ENCODE results near the gene APOA4. TPM values are rescaled to one million over a fixed set of nuclear protein-coding genes. Genes with fewer than 3 reads are reported as not detected.

APOA4 gene
- total RNA-seq, 1 experiment from 2014 or later, result not detected

DNA sequence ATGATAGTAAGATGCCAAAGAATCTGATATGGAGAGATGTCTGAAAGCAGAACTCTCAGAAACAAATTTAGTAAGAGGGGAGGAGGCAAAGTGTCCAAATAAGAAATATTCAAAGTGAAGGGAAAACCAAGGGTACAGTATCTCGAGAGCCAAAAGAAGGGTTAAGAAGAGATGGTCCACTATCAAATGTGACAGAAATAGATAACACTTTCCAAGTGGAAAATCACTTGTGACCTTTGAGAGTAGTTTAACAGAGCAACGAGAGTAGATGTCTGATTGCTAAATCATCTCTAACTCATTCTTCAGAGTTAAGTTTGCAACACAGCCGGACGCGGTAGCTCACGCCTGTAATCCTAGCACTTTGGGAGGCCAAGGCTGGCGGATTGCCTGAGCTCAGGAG lies 46.0 kb downstream of the APOA4 start:
- no peak overlapping the region for H3K27ac ChIP-seq (ENCODE audit: low read length)

DNA sequence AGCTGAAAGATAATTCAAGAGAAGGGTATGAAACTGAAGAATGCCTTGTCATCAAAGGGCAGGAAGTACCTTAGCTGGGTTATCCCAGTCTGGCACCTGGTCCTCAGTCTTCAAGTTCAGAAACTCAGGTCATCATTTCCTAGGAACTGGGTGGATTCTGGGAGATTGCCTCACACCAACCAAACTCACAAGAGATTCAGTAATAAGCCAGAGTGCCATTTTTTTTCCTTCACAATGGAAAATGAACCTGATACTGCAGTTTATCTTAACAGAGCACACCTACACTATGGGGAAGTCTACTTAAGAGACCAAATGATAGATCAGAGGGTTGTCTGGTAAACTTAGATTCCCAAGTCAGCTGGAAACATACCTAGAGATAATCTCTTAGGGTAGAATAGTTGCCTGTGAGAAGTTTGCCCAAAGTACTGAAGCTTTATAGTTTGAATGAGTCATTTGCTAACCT lies 46.6 kb downstream of the APOA4 start:
- no peaks in the 10 kb centered on the region for H3K27me3 ChIP-seq (ENCODE audit: low read length)
- peaks cover 10% of the 10 kb centered on the region for H3K79me2 ChIP-seq (ENCODE audit: low read length)
- H3K36me3 ChIP-seq (ENCODE audit: insufficient read depth, low read length), result peaks cover 5% of the 10 kb centered on the region; the same call in 1 of the 2 replicates
- H3K4me1 ChIP-seq (ENCODE audit: low read length), result peaks cover 24% of the 10 kb centered on the region
- H4K20me1 ChIP-seq (ENCODE audit: insufficient read depth, low read depth, low read length), result no peaks in the 10 kb centered on the region
- no peak overlapping the region for H2AFZ ChIP-seq (ENCODE audit: low read length)
- no peaks in the 10 kb centered on the region for H3K9me2 ChIP-seq (replicated peaks; ENCODE audit: insufficient read depth, low read length)
- H3K9ac ChIP-seq (ENCODE audit: low read length), result no peak overlapping the region
- DNase-seq, result no peak
- H3K9me3 ChIP-seq (ENCODE audit: low read length), result no peaks in the 10 kb centered on the region
- no peak overlapping the region for H3K27ac ChIP-seq (ENCODE audit: low read length)
- H3K4me3 ChIP-seq (ENCODE audit: low read length), result no peak overlapping the region
- H3K4me2 ChIP-seq (ENCODE audit: low read depth, low read length, poor library complexity, severe bottlenecking), result no peak overlapping the region

More for the DNA sequence above, 46.0 kb downstream of the APOA4 start:
- peaks cover 19% of the 10 kb centered on the region for H3K4me1 ChIP-seq (ENCODE audit: low read length)
- no peak for DNase-seq
- H2AFZ ChIP-seq (ENCODE audit: low read length), result no peak overlapping the region
- H4K20me1 ChIP-seq (ENCODE audit: insufficient read depth, low read depth, low read length), result no peaks in the 10 kb centered on the region
- H3K9ac ChIP-seq (ENCODE audit: low read length), result no peak overlapping the region
- H3K4me2 ChIP-seq (ENCODE audit: low read depth, low read length, poor library complexity, severe bottlenecking), result no peak overlapping the region
- H3K4me3 ChIP-seq (ENCODE audit: low read length), result no peak overlapping the region
- H3K36me3 ChIP-seq (ENCODE audit: insufficient read depth, low read length), result peaks cover 5% of the 10 kb centered on the region; the same call in 1 of the 2 replicates
- H3K27me3 ChIP-seq (ENCODE audit: low read length), result no peaks in the 10 kb centered on the region
- H3K9me3 ChIP-seq (ENCODE audit: low read length), result no peaks in the 10 kb centered on the region
- no peaks in the 10 kb centered on the region for H3K9me2 ChIP-seq (replicated peaks; ENCODE audit: insufficient read depth, low read length)
- peaks cover 5% of the 10 kb centered on the region for H3K79me2 ChIP-seq (ENCODE audit: low read length)

DNA sequence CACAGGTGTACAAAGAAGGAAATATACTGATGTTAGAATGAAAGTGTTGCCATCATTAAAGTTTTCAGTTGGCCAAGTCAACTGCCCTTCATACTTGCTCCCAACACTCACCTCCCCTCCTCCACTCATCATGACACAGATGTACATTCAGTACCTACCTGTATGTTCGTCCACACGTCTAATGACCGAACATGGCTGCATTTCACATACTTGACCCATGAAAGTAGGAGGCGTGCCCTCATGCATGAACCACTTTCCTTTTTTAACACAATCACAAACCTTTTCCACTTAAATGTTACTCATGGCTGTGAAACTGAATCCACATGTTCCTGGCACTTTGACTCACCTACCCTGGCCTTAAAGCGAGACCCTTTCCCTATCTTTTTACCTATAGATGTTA lies 47.1 kb downstream of the APOA4 start:
- no peaks in the 10 kb centered on the region for H3K27me3 ChIP-seq (ENCODE audit: low read length)
- H2AFZ ChIP-seq (ENCODE audit: low read length), result no peak overlapping the region
- no peak overlapping the region for H3K9ac ChIP-seq (ENCODE audit: low read length)
- H3K4me3 ChIP-seq (ENCODE audit: low read length), result no peak overlapping the region
- H4K20me1 ChIP-seq (ENCODE audit: insufficient read depth, low read depth, low read length), result no peaks in the 10 kb centered on the region
- peaks cover 30% of the 10 kb centered on the region for H3K4me1 ChIP-seq (ENCODE audit: low read length)
- H3K9me2 ChIP-seq (replicated peaks; ENCODE audit: insufficient read depth, low read length), result no peaks in the 10 kb centered on the region
- H3K36me3 ChIP-seq (ENCODE audit: insufficient read depth, low read length), result peaks cover 5% of the 10 kb centered on the region; the same call in 1 of the 2 replicates
- H3K27ac ChIP-seq (ENCODE audit: low read length), result no peak overlapping the region
- peaks cover 16% of the 10 kb centered on the region for H3K79me2 ChIP-seq (ENCODE audit: low read length)
- H3K9me3 ChIP-seq (ENCODE audit: low read length), result no peaks in the 10 kb centered on the region
- H3K4me2 ChIP-seq (ENCODE audit: low read depth, low read length, poor library complexity, severe bottlenecking), result no peak overlapping the region
- no peak for DNase-seq

DNA sequence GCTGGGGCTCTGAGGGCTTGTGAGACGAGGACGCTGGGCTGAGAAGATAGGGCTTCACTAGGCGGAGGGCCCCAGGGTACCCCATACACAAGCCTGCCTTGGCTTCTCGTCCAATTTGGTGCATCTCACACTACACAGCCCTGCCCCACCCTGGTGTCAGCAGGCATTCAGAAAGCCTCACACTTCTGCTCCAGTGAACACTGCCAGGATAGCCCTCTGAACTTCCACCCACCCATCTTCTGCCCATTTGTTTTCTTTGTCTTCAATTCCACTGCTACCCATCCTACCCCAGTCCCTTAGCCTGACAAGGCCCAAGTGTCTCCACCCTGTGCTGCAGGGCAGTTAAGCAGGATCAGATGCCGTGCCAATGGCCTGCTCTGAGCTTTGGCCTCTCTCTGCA lies 48.4 kb downstream of the APOA4 start:
- H3K9me3 ChIP-seq (ENCODE audit: low read length), result no peaks in the 10 kb centered on the region
- no peak overlapping the region for H3K4me3 ChIP-seq (ENCODE audit: low read length)
- no peaks in the 10 kb centered on the region for H3K27me3 ChIP-seq (ENCODE audit: low read length)
- peaks cover 5% of the 10 kb centered on the region; the same call in 1 of the 2 replicates for H3K36me3 ChIP-seq (ENCODE audit: insufficient read depth, low read length)
- peak overlapping the region; percentile 11 for H3K9ac ChIP-seq (ENCODE audit: low read length)
- H4K20me1 ChIP-seq (ENCODE audit: insufficient read depth, low read depth, low read length), result no peaks in the 10 kb centered on the region
- H3K4me1 ChIP-seq (ENCODE audit: low read length), result peaks cover 32% of the 10 kb centered on the region
- H3K9me2 ChIP-seq (replicated peaks; ENCODE audit: insufficient read depth, low read length), result no peaks in the 10 kb centered on the region
- no peak overlapping the region for H2AFZ ChIP-seq (ENCODE audit: low read length)
- peak overlapping the region; percentile 91 for H3K4me2 ChIP-seq (ENCODE audit: low read depth, low read length, poor library complexity, severe bottlenecking)
- peaks cover 24% of the 10 kb centered on the region for H3K79me2 ChIP-seq (ENCODE audit: low read length)
- peak overlapping the region; percentile 88 for H3K27ac ChIP-seq (ENCODE audit: low read length)
- no peak for DNase-seq

DNA sequence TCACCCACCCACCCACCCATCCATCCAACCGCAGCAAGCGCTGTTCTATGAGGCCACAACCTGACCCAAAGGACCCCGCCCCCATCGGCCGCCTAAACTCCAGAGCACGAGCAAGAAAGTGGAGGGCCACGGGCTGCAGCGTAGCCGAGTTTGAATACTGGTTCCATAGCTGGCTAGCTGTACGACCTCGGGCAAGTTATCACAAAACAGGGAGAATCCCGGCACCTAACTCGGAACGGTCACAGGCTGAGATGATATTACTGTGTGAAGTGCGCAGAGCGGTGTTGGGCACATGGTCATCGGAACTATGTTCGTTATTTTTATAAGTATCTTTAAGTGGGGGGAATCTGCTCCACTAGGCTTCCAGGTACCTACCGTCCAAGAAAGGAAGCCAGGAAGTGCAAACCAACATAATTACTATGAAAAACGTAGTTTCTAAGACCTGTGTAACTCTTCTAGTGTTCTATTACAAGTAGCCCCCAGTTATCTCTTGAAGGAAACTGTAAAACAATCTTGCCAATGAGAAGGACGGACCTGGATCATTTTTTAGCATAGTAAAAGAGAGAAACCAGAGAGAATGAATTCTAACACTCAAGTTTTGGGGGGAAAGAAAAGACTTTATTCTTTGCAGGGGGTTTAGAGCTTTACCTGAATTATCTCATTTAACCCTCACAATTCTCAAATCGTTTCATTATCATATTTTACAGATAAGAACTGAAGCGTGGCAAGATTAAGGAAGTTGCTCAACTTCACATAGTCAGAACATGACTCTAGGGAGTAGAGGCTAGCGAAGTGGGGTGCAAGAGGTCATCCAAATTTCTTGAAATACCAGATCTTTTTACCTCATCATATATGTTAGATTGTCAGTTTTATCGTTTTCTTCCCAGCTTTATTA lies 49.7 kb downstream of the APOA4 start:
- no peaks in the 10 kb centered on the region for H3K9me2 ChIP-seq (replicated peaks; ENCODE audit: insufficient read depth, low read length)
- peak overlapping the region; percentile 74 for H3K4me3 ChIP-seq (ENCODE audit: low read length)
- peak overlapping the region; percentile 75 for H3K9ac ChIP-seq (ENCODE audit: low read length)
- H3K36me3 ChIP-seq (ENCODE audit: insufficient read depth, low read length), result peaks cover 5% of the 10 kb centered on the region; the same call in 1 of the 2 replicates
- no peak overlapping the region for H2AFZ ChIP-seq (ENCODE audit: low read length)
- no peaks in the 10 kb centered on the region for H3K9me3 ChIP-seq (ENCODE audit: low read length)
- H3K4me1 ChIP-seq (ENCODE audit: low read length), result peaks cover 32% of the 10 kb centered on the region
- peak; percentile 71 for DNase-seq
- H4K20me1 ChIP-seq (ENCODE audit: insufficient read depth, low read depth, low read length), result no peaks in the 10 kb centered on the region
- H3K79me2 ChIP-seq (ENCODE audit: low read length), result peaks cover 30% of the 10 kb centered on the region
- no peaks in the 10 kb centered on the region for H3K27me3 ChIP-seq (ENCODE audit: low read length)
- peak overlapping the region; percentile 91 for H3K4me2 ChIP-seq (ENCODE audit: low read depth, low read length, poor library complexity, severe bottlenecking)
- H3K27ac ChIP-seq (ENCODE audit: low read length), result peak overlapping the region; percentile 88

DNA sequence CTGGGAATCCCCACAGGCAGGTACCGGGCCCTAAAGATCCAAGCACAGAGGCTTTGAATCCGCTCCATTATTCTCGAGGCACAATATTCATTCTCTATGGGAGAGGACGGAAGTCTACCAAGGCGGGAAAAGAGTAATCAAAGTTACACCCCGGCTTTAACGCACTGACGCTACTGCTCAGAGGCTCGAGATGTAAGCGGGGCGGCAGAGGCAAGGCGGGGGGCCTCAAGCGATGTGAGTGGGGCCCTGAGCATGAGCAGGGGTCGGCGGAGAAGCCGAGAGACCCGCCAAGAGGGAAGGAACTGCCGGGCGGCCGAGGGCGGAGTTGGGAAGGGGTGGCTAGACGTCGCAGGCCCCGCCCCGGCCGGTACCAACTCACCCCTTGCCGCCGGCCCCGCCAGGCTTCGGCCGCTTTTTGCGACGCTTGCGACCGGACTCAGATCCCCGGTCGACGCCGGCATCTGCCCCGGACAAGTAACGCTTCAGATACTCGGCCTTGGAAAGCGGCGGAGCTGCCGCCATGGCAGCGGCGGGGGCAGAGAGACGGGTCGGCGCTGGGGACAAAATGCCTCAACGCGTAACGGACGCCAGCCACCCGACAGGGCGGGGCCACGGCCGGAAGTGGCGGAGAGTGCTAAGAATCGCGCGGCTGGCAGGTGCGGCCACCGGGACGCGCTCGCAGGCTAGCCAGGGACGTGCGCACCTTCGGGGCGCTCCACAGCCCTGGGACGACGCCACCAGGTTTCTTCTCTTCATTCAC lies 50.5 kb downstream of the APOA4 start, which contains the start of gene BUD13:
Gene BUD13 (minus strand): TSS at position 545 of the 760 bp plus-strand sequence. CDS start 23 bp downstream, at position 522.
- Histone ChIP-seq H3K27ac (ENCODE audit: low read length) (peak within 1 kb of the TSS; percentile 88), H3K79me2 (ENCODE audit: low read length) (peaks cover 30% of the 10 kb centered on the region), H3K9me2 (replicated peaks; ENCODE audit: insufficient read depth, low read length) (no peaks in the 10 kb centered on the region), H3K36me3 (ENCODE audit: insufficient read depth, low read length) (peaks cover 5% of the 10 kb centered on the region; the same call in 1 of the 2 replicates), H3K9me3 (ENCODE audit: low read length) (no peaks in the 10 kb centered on the region), H3K4me1 (ENCODE audit: low read length) (peaks cover 32% of the 10 kb centered on the region), H4K20me1 (ENCODE audit: insufficient read depth, low read depth, low read length) (no peaks in the 10 kb centered on the region), H3K9ac (ENCODE audit: low read length) (peak within 1 kb of the TSS; percentile 82), H3K4me3 (ENCODE audit: low read length) (peak within 1 kb of the TSS; percentile 84), H2AFZ (ENCODE audit: low read length) (peak within 1 kb of the TSS; percentile 30; the same call in 1 of the 2 replicates), H3K27me3 (ENCODE audit: low read length) (no peaks in the 10 kb centered on the region), H3K4me2 (ENCODE audit: low read depth, low read length, poor library complexity, severe bottlenecking) (peak within 1 kb of the TSS; percentile 91)
- peak; percentile 94 for DNase-seq

DNA sequence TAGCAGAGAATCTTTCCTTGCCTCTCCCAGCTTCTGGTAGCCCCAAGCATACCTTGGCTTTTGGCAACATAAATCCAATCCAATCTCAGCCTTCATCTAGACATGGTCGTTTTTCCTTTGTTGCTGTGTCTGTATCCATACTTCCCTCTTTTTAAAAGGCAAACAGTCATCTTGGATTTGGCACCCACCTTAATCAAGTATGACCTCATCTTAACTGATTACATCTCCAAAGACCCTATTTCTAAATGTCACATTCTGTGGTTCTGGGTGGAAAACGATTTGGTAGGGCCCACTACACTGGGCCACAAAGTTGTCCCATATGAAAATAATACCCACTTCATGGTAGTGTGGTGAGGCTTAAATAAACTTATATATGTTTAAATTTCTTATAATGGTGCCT lies 51.2 kb downstream of the APOA4 start:
- Histone ChIP-seq H3K27ac (ENCODE audit: low read length) (peak overlapping the region; percentile 62; the same call in 1 of the 2 replicates), H4K20me1 (ENCODE audit: insufficient read depth, low read depth, low read length) (no peaks in the 10 kb centered on the region), H3K79me2 (ENCODE audit: low read length) (peaks cover 30% of the 10 kb centered on the region), H3K9me3 (ENCODE audit: low read length) (no peaks in the 10 kb centered on the region), H2AFZ (ENCODE audit: low read length) (no peak overlapping the region), H3K4me1 (ENCODE audit: low read length) (peaks cover 32% of the 10 kb centered on the region), H3K9me2 (replicated peaks; ENCODE audit: insufficient read depth, low read length) (no peaks in the 10 kb centered on the region), H3K4me3 (ENCODE audit: low read length) (peak overlapping the region; percentile 84), H3K9ac (ENCODE audit: low read length) (peak overlapping the region; percentile 82), H3K4me2 (ENCODE audit: low read depth, low read length, poor library complexity, severe bottlenecking) (peak overlapping the region; percentile 70), H3K27me3 (ENCODE audit: low read length) (no peaks in the 10 kb centered on the region), H3K36me3 (ENCODE audit: insufficient read depth, low read length) (peaks cover 5% of the 10 kb centered on the region; the same call in 1 of the 2 replicates)
- no peak for DNase-seq

All from Karpas-422 (cell line).